GM19025 (cell line): ENCODE measurements around the gene MRPL43.

Experiments
- ATAC-seq: cut with Tn5 transposase; IDR thresholded peaks from one replicate; pipeline ENCODE4 v1.9.1; 2021; ENCODE audit warnings: mild to moderate bottlenecking, low read depth, moderate library complexity; ENCODE audit not compliant: unreplicated experiment

The MRPL43 gene

GRCh38 chr10:101020427-101021075 lies 33.3 kb upstream of the MRPL43 start:
- no peak for ATAC-seq

- ATAC-seq: no peak
These were observed 32.1 kb upstream of the MRPL43 start for GRCh38 chr10:101019440-101019703.

GRCh38 chr10:101018600-101019439 lies 31.5 kb upstream of the MRPL43 start:
- no peak for ATAC-seq

GRCh38 chr10:101018118-101018599 lies 30.9 kb upstream of the MRPL43 start:
- no peak for ATAC-seq

- ATAC-seq: no peak
These were observed 29.5 kb upstream of the MRPL43 start for GRCh38 chr10:101016814-101017213.

GRCh38 chr10:101015582-101015973 lies 28.3 kb upstream of the MRPL43 start:
- ATAC-seq: no peak

- ATAC-seq: no peak
These were observed 27.8 kb upstream of the MRPL43 start for GRCh38 chr10:101014966-101015581.

GRCh38 chr10:101014230-101014884 lies 27.1 kb upstream of the MRPL43 start:
- ATAC-seq: no peak

GRCh38 chr10:101013365-101013825 lies 26.1 kb upstream of the MRPL43 start:
- no peak for ATAC-seq

GRCh38 chr10:101012525-101013364 lies 25.4 kb upstream of the MRPL43 start:
- peak; percentile 70 for ATAC-seq

- no peak for ATAC-seq
These were observed 24.5 kb upstream of the MRPL43 start for GRCh38 chr10:101011517-101012423.

GRCh38 chr10:101010329-101010728 lies 23.0 kb upstream of the MRPL43 start:
- no peak for ATAC-seq

- ATAC-seq: no peak
These were observed 21.6 kb upstream of the MRPL43 start for GRCh38 chr10:101008823-101009423.

GRCh38 chr10:101007915-101008822 lies 20.9 kb upstream of the MRPL43 start:
- ATAC-seq: no peak

GRCh38 chr10:101007099-101007711 lies 19.9 kb upstream of the MRPL43 start:
- ATAC-seq: no peak

- ATAC-seq: no peak
These were observed 19.3 kb upstream of the MRPL43 start for GRCh38 chr10:101006593-101007098.
